Hepatocyte (in vitro differentiated cells): ENCODE data around the gene NTPCR.

Source experiments
- CTCF ChIP-seq: fragments of 200-600 bp; sonication (generic); IDR thresholded peaks from 2 replicates; pipeline ENCODE4 v1.5.1; 2016; ENCODE audit warnings: antibody characterized with exemption, mild to moderate bottlenecking; ENCODE audit not compliant: poor library complexity
- EZH2 ChIP-seq: fragments of 200-600 bp; sonication (generic); IDR thresholded peaks from 2 replicates; pipeline ENCODE4 v1.6.1; 2016; ENCODE audit warnings: antibody characterized with exemption, mild to moderate bottlenecking, borderline replicate concordance
- EZH2phosphoT487 ChIP-seq: fragments of 200-600 bp; sonication (generic); IDR thresholded peaks from one replicate; pipeline ENCODE4 v1.6.1; 2018; ENCODE audit warnings: antibody characterized with exemption, mild to moderate bottlenecking, low read depth, moderate library complexity; ENCODE audit not compliant: unreplicated experiment, severe bottlenecking

- TF ChIP-seq EZH2phosphoT487 (no peak), CTCF (no peak), EZH2 (no peak)
Measured at GRCh38 chr1:233027046-233027445, 76.6 kb downstream of the NTPCR start.
